ENCODE data around the gene LDAF1. TPM values are rescaled to one million over a fixed set of nuclear protein-coding genes. Genes with fewer than 3 reads are reported as not detected.

Gene LDAF1
- total and polyA plus RNA-seq, 2 of the 8 experiments (the other 6 are each of a cell fraction or from before 2014, with no cell fraction given), result 32.4 to 34.2 TPM

DNA sequence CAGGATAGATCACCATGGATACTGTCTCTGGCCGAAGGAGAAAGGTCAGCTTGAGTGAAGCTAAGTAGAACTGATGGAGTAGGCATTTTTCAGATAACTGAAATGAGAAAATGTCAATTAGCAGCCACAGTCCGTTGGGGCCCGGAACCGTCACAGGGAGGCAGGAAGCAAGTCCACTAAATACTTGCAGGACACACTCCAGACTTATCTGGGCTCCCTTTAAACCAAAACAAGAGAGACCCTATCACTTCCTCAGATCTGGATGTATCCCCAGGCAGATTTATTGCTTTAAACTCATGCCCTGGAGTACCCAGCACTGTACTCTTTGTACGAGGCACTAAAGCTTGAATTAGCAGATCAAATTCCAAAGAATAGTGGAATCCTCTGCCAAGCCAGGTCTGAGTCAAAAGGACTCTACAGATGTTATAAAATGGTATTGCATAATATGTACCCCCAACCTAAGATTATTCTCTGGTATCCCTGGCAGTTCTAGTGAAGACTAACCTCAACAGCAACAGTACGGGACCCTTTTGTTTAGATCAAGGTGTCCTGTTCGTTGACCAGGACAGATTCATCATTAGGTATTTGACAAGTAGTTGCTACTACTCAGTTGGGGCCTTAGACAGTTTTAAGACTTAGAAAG is 44.8 kb downstream of the LDAF1 start:
- no peak overlapping the region for H3K4me3 ChIP-seq (ENCODE audit: extremely low read depth in 1 of 4, insufficient read depth in 2 of 4, low read depth in 3 of 4, low read length in 4 of 4)
- no peaks in the 10 kb centered on the region for H3K4me1 ChIP-seq (replicated peaks in 1 of 4; ENCODE audit: control insufficient read depth in 3 of 4, insufficient read depth in 4 of 4, low read length in 3 of 4)
- H3K4ac ChIP-seq (replicated peaks; ENCODE audit: insufficient read length, low read depth, low read length), result no peak overlapping the region
- H2BK5ac ChIP-seq (ENCODE audit: low read depth, low read length), result no peak overlapping the region
- H3K23me2 ChIP-seq (ENCODE audit: low read depth, low read length), result no peaks in the 10 kb centered on the region
- CTCF ChIA-PET (ENCODE audit: partially characterized antibody), result interaction anchor here (0.8 to 3.7 kb wide), 4 partner anchors 14 to 94 kb away, joined by 3 to 23 read pairs (median 5); partner anchors contain the start of gene CRYM
- no peak for DNase-seq (ENCODE audit: low read depth in 1 of 2, low spot score in 2 of 2)
- no peak overlapping the region for H2BK15ac ChIP-seq (ENCODE audit: low read length)
- H3K79me1 ChIP-seq (ENCODE audit: low read depth, low read length), result no peaks in the 10 kb centered on the region
- no peak overlapping the region for H3K23ac ChIP-seq (ENCODE audit: insufficient read length)
- no peak overlapping the region for H3K56ac ChIP-seq (replicated peaks; ENCODE audit: insufficient read length, low read depth, low read length)
- H3K36me3 ChIP-seq (ENCODE audit: control insufficient read depth in 2 of 4, insufficient read depth in 4 of 4, low read length in 3 of 4), result no peaks in the 10 kb centered on the region
- H3K18ac ChIP-seq (ENCODE audit: extremely low read depth, low read length), result no peak overlapping the region
- H3K27me3 ChIP-seq (replicated peaks in 1 of 4; ENCODE audit: control insufficient read depth in 3 of 4, extremely low read depth in 1 of 4, insufficient read depth in 3 of 4, low read length in 3 of 4), result no peaks in the 10 kb centered on the region
- H3K79me2 ChIP-seq (ENCODE audit: control insufficient read depth in 1 of 2, insufficient read depth in 2 of 2, low read length in 2 of 2), result no peaks in the 10 kb centered on the region
- no peak overlapping the region for H2BK20ac ChIP-seq (ENCODE audit: low read length)
- no peak overlapping the region for H2AK5ac ChIP-seq (ENCODE audit: low read depth, low read length)
- no peak overlapping the region for H3K4me2 ChIP-seq (ENCODE audit: insufficient read depth in 1 of 2, low read depth in 2 of 2, low read length in 2 of 2)
- no peak overlapping the region for H3K27ac ChIP-seq (ENCODE audit: low read depth, low read length)
- H2AFZ ChIP-seq (ENCODE audit: low read length), result no peak overlapping the region
- H2BK120ac ChIP-seq (replicated peaks; ENCODE audit: low read depth, low read length), result no peak overlapping the region
- H4K91ac ChIP-seq (replicated peaks; ENCODE audit: insufficient read length, low read length), result no peak overlapping the region
- no peak overlapping the region for H4K8ac ChIP-seq (ENCODE audit: extremely low read depth, insufficient read depth, low read length)
- no peak overlapping the region for H3K9ac ChIP-seq (replicated peaks in 1 of 4; ENCODE audit: extremely low read depth in 1 of 4, low read depth in 3 of 4, low read length in 3 of 4)
- H3K9me3 ChIP-seq (ENCODE audit: insufficient read depth in 2 of 2, low read depth in 1 of 2, low read length in 1 of 2), result no peaks in the 10 kb centered on the region
- H3K14ac ChIP-seq (ENCODE audit: insufficient read length), result no peak overlapping the region
- H2BK12ac ChIP-seq (ENCODE audit: low read depth, low read length), result no peak overlapping the region
- no peaks in the 10 kb centered on the region for H4K20me1 ChIP-seq (replicated peaks in 1 of 2; ENCODE audit: control insufficient read depth in 1 of 2, insufficient read depth in 2 of 2, low read length in 2 of 2)
- POLR2A ChIA-PET (ENCODE audit: partially characterized antibody), result no interaction called here
- 93% methylated on average over 7 of the region's 7 CpGs; no CpG with 5 or more reads in 1 of the 2 experiments for WGBS, 2 experiments (ENCODE audit: extremely low coverage in 1 of 2, insufficient coverage in 1 of 2, insufficient read length in 1 of 2, insufficient replicate concordance in 2 of 2, low coverage in 1 of 2, low lambda C conversion rate in 2 of 2, missing lambda C conversion rate in 1 of 2)
- FAIRE-seq, result no peak
- no peak overlapping the region for H4K5ac ChIP-seq (ENCODE audit: insufficient read length, low read depth, low read length)
- TF ChIP-seq CHD1 (IDR thresholded peaks at IDR 0.05; ENCODE audit: low read depth, low read length) (no peak), HDAC6 (IDR thresholded peaks at IDR 0.05; ENCODE audit: low read depth, low read length) (no peak), SRF (IDR thresholded peaks at IDR 0.05; ENCODE audit: low read depth, low read length) (no peak), BACH1 (IDR thresholded peaks at IDR 0.05; ENCODE audit: low read length) (no peak), FOSL1 (IDR thresholded peaks at IDR 0.05; ENCODE audit: insufficient read depth, low read depth, low read length) (no peak), SIN3A (conservative IDR thresholded peaks at IDR 0.05 in 1 of 2, IDR thresholded peaks at IDR 0.05 in 1 of 2; ENCODE audit: low read depth in 1 of 2, low read length in 2 of 2) (no peak), SP2 (IDR thresholded peaks at IDR 0.05; ENCODE audit: low read length) (no peak), BRCA1 (IDR thresholded peaks at IDR 0.05; ENCODE audit: low read depth, low read length) (no peak), RAD21 (IDR thresholded peaks at IDR 0.05 in 1 of 2, conservative IDR thresholded peaks at IDR 0.05 in 1 of 2; ENCODE audit: low read depth in 2 of 2, low read length in 2 of 2) (no peak)
- TF ChIP-seq, protein P1, sequence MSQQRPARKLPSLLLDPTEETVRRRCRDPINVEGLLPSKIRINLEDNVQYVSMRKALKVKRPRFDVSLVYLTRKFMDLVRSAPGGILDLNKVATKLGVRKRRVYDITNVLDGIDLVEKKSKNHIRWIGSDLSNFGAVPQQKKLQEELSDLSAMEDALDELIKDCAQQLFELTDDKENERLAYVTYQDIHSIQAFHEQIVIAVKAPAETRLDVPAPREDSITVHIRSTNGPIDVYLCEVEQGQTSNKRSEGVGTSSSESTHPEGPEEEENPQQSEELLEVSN (IDR thresholded peaks at IDR 0.05), result no peak
- TF ChIP-seq, protein P2, sequence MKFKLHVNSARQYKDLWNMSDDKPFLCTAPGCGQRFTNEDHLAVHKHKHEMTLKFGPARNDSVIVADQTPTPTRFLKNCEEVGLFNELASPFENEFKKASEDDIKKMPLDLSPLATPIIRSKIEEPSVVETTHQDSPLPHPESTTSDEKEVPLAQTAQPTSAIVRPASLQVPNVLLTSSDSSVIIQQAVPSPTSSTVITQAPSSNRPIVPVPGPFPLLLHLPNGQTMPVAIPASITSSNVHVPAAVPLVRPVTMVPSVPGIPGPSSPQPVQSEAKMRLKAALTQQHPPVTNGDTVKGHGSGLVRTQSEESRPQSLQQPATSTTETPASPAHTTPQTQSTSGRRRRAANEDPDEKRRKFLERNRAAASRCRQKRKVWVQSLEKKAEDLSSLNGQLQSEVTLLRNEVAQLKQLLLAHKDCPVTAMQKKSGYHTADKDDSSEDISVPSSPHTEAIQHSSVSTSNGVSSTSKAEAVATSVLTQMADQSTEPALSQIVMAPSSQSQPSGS (IDR thresholded peaks at IDR 0.05; ENCODE audit: low read length), result no peak

All from H1 (cell line).